OCI-LY1 (cell line): ENCODE data around the gene GNB5.

Experiments
- H2AFZ ChIP-seq: fragments of 200-600 bp; sonication (generic), shearing (Covaris generic); 2 replicates; pipeline ENCODE4 v1.6.0; 2014; ENCODE audit warnings: antibody characterized with exemption, mild to moderate bottlenecking, low read length
- H3F3A ChIP-seq: fragments of 200-600 bp; sonication (generic), shearing (Covaris generic); 2 replicates; pipeline ENCODE4 v1.6.0; 2014; ENCODE audit warnings: mild to moderate bottlenecking, antibody characterized with exemption, low read length, moderate library complexity; ENCODE audit not compliant: insufficient read depth
- H3K27ac ChIP-seq: fragments of 200-600 bp; sonication (generic); 2 replicates; pipeline ENCODE4 v1.5.1; 2014; ENCODE audit warnings: low read length, mixed run types, mild to moderate bottlenecking, low read depth; ENCODE audit not compliant: poor library complexity, severe bottlenecking
- H3K27me3 ChIP-seq: fragments of 200-600 bp; sonication (generic); 2 replicates; pipeline ENCODE4 v1.6.0; 2014; ENCODE audit warnings: antibody characterized with exemption, mild to moderate bottlenecking, low read length, moderate library complexity; ENCODE audit not compliant: insufficient read depth
- H3K36me3 ChIP-seq: fragments of 200-600 bp; sonication (generic); 2 replicates; pipeline ENCODE4 v1.6.1; 2014; ENCODE audit warnings: mild to moderate bottlenecking, antibody characterized with exemption, low read length, moderate library complexity, mixed read lengths; ENCODE audit not compliant: insufficient read depth
- H3K4me1 ChIP-seq: fragments of 200-600 bp; sonication (generic); 2 replicates; pipeline ENCODE4 v1.5.1; 2014; ENCODE audit warnings: mild to moderate bottlenecking, low read length, moderate library complexity; ENCODE audit not compliant: insufficient read depth, severe bottlenecking
- H3K4me2 ChIP-seq: fragments of 200-600 bp; sonication (generic), shearing (Covaris generic); 2 replicates; pipeline ENCODE4 v1.6.1; 2014; ENCODE audit warnings: low read length
- H3K4me3 ChIP-seq: fragments of 200-600 bp; sonication (generic); 2 replicates; pipeline ENCODE4 v1.5.1; 2014; ENCODE audit warnings: low read length, low read depth, mild to moderate bottlenecking, mixed read lengths; ENCODE audit not compliant: poor library complexity, severe bottlenecking
- H3K79me2 ChIP-seq: fragments of 200-600 bp; shearing (Covaris generic); 2 replicates; pipeline ENCODE4 v1.6.1; 2016; ENCODE audit warnings: mixed run types, low read length, mixed read lengths; ENCODE audit not compliant: insufficient read depth
- H3K9ac ChIP-seq: fragments of 200-600 bp; sonication (generic), shearing (Covaris generic); 2 replicates; pipeline ENCODE4 v1.6.1; 2014; ENCODE audit warnings: mild to moderate bottlenecking, low read length, mixed read lengths
- H3K9me2 ChIP-seq: fragments of 200-600 bp; sonication (generic), shearing (Covaris generic); 2 replicates; pipeline ENCODE4 v1.6.1; 2014; ENCODE audit warnings: low read depth, mild to moderate bottlenecking, low read length, mixed read lengths
- H3K9me3 ChIP-seq: fragments of 200-600 bp; shearing (Covaris generic); 2 replicates; pipeline ENCODE4 v1.6.1; 2014; ENCODE audit warnings: low read length, mixed read lengths
- H4K20me1 ChIP-seq: fragments of 200-600 bp; sonication (generic), shearing (Covaris generic); 2 replicates; pipeline ENCODE4 v1.6.0; 2016; ENCODE audit warnings: mild to moderate bottlenecking, low read length; ENCODE audit not compliant: insufficient read depth
- EZH2 ChIP-seq: fragments of 200-600 bp; sonication (generic), shearing (Covaris generic); IDR thresholded peaks from 2 replicates; pipeline ENCODE4 v1.8.0; 2017; ENCODE audit warnings: borderline replicate concordance, mixed run types, mild to moderate bottlenecking, antibody characterized with exemption, low read length, moderate library complexity, mixed read lengths
- TF ChIP-seq, protein P1 (sequence below): fragments of 200-600 bp; sonication (generic), shearing (Covaris generic); IDR thresholded peaks from 2 replicates; pipeline ENCODE4 v1.5.1; 2017; ENCODE audit warnings: mild to moderate bottlenecking, antibody characterized with exemption, low read length, moderate library complexity, mixed read lengths

The GNB5 gene

DNA sequence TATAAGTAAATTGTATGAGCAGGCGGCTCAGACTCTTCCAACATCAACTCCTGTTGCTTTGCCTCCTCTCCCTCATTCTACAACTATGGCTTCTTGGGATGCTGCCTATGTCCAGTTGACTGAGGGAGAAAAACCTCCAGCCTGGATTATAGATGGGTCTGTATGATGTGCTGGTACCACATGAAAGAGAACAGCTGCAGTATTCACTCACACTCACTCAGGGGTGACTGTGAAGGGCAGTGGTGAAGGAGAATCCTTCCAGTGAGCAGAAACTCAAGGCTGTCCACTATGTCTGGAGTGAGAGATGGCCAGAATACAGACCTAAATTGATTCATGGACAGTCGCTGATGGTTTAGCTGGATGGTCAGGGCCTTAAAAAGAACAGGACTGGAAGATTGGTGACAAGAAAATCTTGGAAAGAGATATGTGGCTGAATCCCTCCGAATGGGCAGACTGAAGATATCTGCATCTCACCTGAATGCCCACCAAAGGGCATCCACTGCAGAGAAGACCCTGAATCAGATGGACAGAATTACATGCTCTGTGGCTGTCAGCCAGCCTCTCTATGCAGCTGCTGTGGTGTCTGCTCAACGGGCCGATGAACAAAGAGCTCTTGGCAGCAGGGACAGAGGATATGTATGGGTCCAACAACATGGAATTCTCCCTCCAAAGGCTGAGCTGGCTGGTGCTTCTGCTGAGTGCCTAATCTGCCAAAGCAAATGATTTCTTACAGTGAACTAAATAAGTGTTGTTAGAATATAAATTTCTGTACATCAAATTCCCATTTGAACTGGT lies 76.7 kb downstream of the GNB5 start:
- Histone ChIP-seq H3K4me2 (no peak overlapping the region), H3K9ac (no peak overlapping the region), H3K79me2 (no peaks in the 10 kb centered on the region), H2AFZ (no peak overlapping the region), H4K20me1 (no peaks in the 10 kb centered on the region), H3K27ac (no peak overlapping the region), H3K9me2 (no peaks in the 10 kb centered on the region), H3K4me3 (no peak overlapping the region), H3K9me3 (no peaks in the 10 kb centered on the region), H3F3A (no peaks in the 10 kb centered on the region), H3K27me3 (no peaks in the 10 kb centered on the region), H3K4me1 (peaks cover 9% of the 10 kb centered on the region), H3K36me3 (no peaks in the 10 kb centered on the region)
- TF ChIP-seq, protein P1, sequence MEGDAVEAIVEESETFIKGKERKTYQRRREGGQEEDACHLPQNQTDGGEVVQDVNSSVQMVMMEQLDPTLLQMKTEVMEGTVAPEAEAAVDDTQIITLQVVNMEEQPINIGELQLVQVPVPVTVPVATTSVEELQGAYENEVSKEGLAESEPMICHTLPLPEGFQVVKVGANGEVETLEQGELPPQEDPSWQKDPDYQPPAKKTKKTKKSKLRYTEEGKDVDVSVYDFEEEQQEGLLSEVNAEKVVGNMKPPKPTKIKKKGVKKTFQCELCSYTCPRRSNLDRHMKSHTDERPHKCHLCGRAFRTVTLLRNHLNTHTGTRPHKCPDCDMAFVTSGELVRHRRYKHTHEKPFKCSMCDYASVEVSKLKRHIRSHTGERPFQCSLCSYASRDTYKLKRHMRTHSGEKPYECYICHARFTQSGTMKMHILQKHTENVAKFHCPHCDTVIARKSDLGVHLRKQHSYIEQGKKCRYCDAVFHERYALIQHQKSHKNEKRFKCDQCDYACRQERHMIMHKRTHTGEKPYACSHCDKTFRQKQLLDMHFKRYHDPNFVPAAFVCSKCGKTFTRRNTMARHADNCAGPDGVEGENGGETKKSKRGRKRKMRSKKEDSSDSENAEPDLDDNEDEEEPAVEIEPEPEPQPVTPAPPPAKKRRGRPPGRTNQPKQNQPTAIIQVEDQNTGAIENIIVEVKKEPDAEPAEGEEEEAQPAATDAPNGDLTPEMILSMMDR: no peak
- no peak for TF ChIP-seq EZH2

DNA sequence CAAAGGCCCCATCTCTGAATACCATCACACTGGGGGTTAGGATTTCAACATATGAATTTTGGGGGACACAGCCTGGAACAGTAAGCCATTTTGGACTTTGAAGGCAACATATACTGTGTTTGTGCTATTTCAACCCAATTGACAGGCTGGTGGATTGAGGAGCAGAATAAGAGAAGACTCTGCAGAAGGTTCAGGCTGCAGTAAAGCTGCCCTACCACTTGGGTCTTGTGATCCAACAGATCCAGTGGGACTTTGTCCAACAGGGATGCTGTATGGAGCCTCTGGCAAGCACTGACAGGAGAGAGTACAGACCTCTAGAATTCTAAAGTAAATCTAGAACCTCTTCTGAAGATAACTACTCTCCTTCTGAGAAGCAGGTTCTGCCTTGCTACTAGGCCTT lies 77.5 kb downstream of the GNB5 start:
- TF ChIP-seq, protein P1: no peak
- no peak for TF ChIP-seq EZH2
- H3K9me2 ChIP-seq: no peaks in the 10 kb centered on the region
- H3F3A ChIP-seq: no peaks in the 10 kb centered on the region
- no peaks in the 10 kb centered on the region for H4K20me1 ChIP-seq
- H3K36me3 ChIP-seq: no peaks in the 10 kb centered on the region
- H3K4me2 ChIP-seq: no peak overlapping the region
- H3K27ac ChIP-seq: no peak overlapping the region
- H3K27me3 ChIP-seq: no peaks in the 10 kb centered on the region
- no peak overlapping the region for H3K9ac ChIP-seq
- no peaks in the 10 kb centered on the region for H3K79me2 ChIP-seq
- H3K4me1 ChIP-seq: peaks cover 9% of the 10 kb centered on the region
- H3K4me3 ChIP-seq: no peak overlapping the region
- H2AFZ ChIP-seq: no peak overlapping the region
- no peaks in the 10 kb centered on the region for H3K9me3 ChIP-seq

DNA sequence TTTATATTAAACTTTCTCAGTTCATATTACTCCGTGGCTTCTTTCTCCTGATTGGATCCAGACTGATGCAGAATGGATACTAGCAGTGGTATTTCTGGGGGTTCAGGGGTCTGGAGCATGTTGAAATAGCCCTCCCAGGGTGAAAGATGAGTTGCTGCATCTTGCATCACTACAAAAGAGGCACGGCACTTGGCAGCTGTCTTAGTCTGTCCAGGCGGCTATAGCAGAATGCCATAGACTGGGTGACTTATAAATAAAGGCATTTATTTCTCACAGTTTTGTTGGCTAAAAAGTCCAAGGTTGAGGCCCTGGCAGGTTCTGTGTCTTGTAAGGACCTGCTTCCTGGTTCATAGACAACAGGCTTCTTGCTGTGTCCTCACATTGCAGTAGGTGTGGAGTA lies 78.0 kb downstream of the GNB5 start:
- Histone ChIP-seq H3K9me3 (no peaks in the 10 kb centered on the region), H3K27ac (no peak overlapping the region), H3K4me2 (no peak overlapping the region), H3K79me2 (no peaks in the 10 kb centered on the region), H3K9me2 (no peaks in the 10 kb centered on the region), H3K9ac (no peak overlapping the region), H3K36me3 (no peaks in the 10 kb centered on the region), H3K4me3 (no peak overlapping the region), H3F3A (no peaks in the 10 kb centered on the region), H3K4me1 (peaks cover 9% of the 10 kb centered on the region), H3K27me3 (no peaks in the 10 kb centered on the region), H2AFZ (no peak overlapping the region), H4K20me1 (no peaks in the 10 kb centered on the region)
- TF ChIP-seq, protein P1: no peak
- no peak for TF ChIP-seq EZH2
